Stimulated activated CD4-positive, alpha-beta T cell treated with anti-CD3 and anti-CD28 coated beads, Interleukin-1b, Interleukin-23, amount 100 ng/mL, for 24 hours (primary cell): Measurements from ENCODE around the gene PDGFA.

ENCODE experiments used
- DNase-seq, 4 experiments: peaks; one replicate each; pipeline ENCODE4 v3.0.0-alpha.2; 2020; ENCODE audit warnings: low read depth in 4 of 4, low spot score in 1 of 4

The PDGFA gene

DNA sequence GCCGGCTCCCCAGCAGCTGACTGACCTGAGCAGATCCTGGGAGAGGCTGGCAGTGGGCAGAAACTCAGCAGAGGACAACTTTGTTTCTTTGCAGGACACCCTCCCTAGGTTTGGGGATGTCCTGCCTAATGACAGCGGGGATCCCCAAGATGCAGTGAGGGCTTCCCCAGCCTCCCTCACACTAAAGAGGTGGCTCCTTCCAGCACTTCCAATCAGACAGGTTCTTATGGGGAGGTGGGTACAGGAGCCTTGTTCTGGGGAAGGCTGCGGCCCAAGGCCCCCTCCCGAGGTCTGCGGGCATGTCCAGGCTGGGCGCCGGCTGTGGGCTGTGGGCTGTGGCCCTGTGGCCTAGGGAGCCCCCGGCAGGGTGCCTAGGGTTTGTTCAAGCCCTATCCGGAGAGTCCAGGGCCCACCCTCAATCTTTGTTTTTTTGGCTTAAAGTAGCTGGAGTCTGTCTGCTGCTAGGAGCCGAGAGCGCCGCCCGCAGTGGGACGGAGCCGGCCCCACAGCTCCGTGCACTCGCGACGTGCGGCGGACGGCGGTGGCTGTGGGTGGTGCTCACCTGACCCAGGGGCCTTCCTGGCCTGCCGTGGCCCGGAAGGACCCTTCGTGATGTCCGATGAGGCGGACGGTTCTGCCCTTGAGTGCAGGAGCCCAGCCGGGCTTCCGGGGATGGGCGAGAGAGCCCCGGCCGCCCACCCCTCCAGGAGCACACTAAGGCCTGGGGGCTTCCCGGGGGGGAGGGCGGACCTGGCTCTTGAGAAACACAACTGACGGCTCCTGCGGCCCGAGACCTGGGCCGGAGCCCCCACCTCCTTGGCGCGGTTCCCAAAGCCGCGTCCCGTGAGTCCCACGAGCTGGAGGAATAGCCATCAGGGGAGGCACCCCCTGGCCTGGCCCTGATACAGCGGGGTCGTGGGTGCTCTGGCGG, 57.2 kb downstream of the PDGFA start:
- no peak for DNase-seq

GRCh38 chr7:461453-462172, 58.0 kb downstream of the PDGFA start:
- DNase-seq = no peak

GRCh38 chr7:461117-461452, 58.6 kb downstream of the PDGFA start:
- no peak for DNase-seq

GRCh38 chr7:460374-461116, 59.1 kb downstream of the PDGFA start:
- no peak for DNase-seq

- DNase-seq = no peak
Measured at GRCh38 chr7:459584-460373, 59.9 kb downstream of the PDGFA start.

GRCh38 chr7:458511-459245, 61.0 kb downstream of the PDGFA start:
- no peak for DNase-seq

DNA sequence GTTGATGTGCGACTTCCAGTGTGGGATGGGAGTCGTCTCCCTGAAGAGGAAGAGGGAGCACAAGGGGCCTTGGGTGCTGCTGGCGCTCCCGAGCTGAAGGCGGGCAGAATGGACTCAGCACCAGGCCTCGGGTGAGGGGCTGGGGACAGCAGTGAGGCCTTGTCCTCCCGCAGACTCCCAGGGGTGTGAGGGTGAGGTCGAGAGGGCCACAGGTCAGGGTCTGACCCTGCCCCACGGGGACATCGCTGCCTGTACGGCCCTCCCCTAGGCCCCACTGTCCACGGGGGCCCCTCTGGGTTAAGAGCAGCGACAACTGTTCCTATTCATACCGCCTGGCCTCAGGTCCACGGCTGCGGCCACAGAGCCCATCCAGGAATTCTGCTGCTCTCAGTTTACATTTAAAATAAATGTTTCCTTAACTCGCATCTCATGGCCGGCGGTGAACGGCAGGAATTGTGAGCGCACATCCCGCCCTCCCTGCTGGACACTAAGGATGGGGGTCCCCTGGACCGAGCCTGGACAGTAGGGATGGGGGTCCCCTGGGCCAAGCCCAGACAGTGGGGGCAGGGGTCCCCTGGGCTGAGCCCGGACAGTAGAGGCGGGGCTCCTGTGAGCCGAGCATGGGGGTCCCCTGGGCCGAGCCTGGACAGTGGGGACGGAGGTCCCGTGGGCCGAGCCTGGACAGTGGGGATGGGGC, 61.7 kb downstream of the PDGFA start:
- DNase-seq = no peak

DNA sequence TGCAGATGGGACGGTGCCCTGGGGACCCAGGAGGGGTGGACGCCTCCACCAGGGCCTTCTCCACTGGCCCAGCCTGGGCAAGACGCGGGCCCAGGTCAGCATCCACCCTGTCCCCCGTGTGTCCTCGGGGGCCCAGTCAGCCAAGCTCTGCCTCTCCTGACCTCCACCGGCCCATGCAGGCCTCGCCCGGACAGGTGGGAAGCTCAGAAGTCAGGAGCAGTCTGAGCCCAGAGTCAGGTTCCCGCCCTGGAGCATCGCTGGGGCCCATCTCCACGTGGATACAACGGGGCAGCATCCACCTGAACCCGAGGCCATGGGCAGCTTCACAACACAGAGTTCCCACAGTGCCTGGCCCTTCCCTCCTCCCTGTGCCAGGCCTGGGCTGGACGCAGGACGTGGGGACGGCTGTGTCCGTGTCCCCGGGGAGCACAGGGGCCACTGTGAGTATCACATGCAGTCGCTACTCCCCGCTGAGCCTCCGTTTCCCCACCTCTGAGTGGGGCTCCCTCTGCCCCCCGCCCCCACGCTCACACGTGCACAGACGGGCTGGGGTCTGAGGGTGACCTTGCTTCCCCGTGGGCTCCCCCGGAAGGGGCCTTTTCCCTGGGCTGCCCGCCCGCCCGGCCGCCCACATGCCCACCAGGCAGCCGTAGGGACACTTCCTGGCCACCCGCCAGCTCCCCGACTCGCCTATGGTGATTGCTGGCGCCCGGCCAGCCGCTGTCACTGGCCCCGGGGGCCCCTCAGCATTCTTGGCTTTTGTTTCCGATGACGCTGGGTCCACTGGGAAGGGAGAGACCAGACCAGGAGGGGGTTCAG, 64.3 kb downstream of the PDGFA start:
- no peak for DNase-seq

DNA sequence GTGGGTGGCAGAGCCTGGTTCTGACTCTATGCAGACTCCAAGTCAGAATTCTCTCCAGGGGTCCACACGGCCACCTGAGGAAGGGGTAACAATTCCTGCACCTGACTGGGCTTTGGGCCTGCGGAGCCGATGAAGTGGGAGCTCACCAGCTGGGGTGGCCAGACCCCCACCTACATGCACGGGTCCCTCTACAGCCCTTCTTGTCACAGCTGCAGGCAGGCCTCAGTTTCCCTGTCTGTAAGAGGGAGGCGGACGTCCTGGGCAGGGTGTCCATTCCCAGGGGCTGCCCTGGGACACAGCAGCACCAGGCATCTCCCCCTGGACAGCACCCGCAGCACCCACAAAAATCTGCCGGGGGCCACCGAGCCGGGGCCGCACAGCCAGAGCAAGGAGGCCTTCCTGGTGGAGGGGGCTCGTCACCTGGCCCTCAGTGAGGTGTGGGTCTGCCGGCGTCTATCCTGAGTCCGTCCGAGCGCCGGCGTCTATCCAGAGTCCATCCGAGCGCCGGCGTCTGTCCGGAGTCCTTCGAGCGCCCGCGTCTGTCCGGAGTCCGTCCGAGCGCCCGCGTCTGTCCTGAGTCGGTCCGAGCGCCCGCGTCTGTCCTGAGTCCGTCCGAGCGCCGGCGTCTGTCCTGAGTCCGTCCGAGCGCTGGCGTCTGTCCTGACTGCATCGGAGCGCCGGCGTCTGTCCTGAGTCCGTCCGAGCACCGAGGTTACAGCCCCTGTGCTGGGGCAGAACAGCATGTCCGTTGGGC, 65.1 kb downstream of the PDGFA start:
- DNase-seq = no peak

- DNase-seq = no peak
Measured at GRCh38 chr7:453597-454306, 65.9 kb downstream of the PDGFA start.

- no peak for DNase-seq
Measured at GRCh38 chr7:452791-453455, 66.7 kb downstream of the PDGFA start.

- DNase-seq = no peak
Measured at GRCh38 chr7:452226-452751, 67.4 kb downstream of the PDGFA start.

- DNase-seq = no peak
Measured at GRCh38 chr7:451255-452225, 68.1 kb downstream of the PDGFA start.

DNA sequence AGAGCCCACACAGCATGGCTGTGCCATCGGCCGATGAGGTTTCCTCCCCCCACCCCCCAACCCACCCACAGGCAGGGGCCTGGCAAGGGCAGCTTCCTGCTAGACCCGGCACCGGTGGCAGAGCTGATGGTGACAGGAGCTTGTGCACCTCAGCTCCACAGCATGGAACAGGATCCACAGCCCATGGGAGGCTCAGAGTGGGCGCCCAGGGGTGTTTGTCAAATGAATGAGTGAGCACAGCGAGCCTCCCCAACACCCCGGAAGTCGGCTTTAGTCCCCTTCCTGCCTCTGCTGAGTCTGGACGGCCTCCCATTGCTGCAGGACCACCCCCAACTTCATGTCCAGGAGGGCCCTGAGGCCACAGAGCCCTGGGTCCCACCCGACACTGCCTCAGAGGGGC, 68.9 kb downstream of the PDGFA start:
- DNase-seq = no peak

DNA sequence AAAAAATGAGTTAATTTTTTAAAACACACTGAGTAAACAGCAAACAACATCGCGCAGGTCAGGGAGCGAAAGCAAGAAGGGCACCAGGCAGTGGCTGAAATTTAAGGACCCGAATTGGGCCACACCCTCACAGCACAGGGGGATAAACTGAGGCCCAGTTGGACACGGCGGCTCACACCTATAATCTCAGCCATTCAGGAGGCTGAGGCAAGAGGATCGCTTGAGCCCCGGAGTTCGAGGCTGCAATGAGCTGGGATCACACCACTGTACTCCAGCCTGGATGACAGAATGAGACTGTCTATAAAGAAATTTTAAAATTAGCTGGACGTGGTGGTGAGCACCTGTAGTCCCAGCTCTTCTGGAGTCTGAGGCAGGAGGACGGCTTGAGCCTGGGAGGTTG, 69.6 kb downstream of the PDGFA start:
- no peak for DNase-seq
